IPS-18c (cell line): ENCODE data around the gene HNRNPH1.

ENCODE experiments used
- H3K4me3 ChIP-seq: 2 replicates; pipeline ENCODE4 v1.7.0; 2013; ENCODE audit warnings: low read depth, mild to moderate bottlenecking, low read length, moderate library complexity; ENCODE audit not compliant: insufficient read depth
- H3K9me3 ChIP-seq: one replicate; pipeline ENCODE4 v1.6.1; 2013; ENCODE audit warnings: mild to moderate bottlenecking, low read length, moderate library complexity; ENCODE audit not compliant: control insufficient read depth, insufficient read depth

Gene HNRNPH1

DNA sequence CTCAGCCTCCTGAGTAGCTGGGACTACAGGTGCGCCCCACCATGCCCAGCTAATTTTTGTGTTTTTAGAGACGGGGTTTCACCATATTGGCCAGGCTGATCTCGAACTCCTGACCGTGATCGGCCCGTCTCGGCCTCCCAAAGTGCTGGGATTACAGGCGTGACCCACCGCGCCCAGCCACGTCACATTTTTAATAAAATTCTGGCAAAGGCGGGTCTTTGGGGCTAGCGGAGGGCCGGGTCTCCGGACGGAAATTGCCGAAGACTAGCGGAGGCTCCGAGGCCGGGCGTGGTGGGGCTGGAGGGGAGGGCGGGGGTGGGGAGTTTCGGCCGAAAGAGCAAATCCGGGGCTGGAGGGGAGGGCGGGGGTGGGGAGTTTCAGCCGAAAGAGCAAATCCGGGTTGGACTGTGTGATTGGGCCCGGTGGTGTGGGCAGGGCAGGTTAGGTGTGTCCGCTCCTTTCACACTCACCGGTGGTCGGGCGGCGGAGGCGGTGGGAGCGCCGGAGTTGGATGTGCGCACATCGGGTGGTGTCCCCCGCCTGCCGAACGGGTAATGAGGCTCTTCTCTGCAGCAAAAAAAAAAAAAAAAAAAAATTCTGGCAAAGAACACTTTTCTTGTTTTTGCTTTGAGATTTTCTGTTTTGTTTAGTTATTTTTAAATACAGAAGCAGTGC, 46.0 kb downstream of the HNRNPH1 start:
- Histone ChIP-seq H3K9me3 (no peaks in the 10 kb centered on the region), H3K4me3 (no peak overlapping the region)

DNA sequence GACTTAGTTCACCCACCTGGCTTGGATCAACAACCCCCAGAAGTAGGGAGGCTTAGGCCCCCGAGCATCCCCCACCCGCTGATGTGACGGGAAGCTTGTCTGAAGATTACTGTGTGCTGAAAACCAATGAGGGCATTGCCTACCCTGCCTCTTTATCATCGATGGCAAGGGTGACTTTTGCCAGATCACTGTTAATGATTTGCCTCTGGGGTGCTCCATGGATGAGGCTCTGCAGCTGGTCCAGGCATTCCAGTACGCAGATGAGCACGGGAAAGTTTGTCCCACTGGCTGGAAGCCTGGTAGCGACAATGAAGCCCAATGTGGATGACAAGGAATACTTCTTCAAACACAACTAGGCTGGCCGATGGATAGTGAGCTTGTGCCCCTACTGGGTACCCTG, 51.1 kb downstream of the HNRNPH1 start:
- H3K4me3 ChIP-seq = no peak overlapping the region
- H3K9me3 ChIP-seq = peaks cover 2% of the 10 kb centered on the region

DNA sequence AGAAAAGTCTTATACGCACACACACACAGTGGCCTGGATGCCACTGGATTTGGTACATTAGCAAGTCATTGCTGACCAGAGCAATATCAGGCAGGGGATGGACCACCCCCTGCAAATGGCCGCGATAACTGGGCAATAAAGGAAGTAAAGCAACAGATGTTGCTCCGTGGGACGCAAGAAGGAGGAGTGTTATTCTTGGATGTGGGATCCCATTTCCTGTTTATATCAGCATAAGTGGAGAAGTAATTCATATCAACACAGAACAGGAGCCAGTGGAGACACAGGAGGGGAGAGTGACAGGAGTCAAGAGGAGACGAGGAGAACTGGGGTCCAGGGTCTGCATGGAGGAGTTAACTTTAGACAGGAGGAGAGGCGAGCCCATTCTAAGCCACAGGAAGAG, 54.8 kb downstream of the HNRNPH1 start:
- Histone ChIP-seq H3K4me3 (no peak overlapping the region), H3K9me3 (peaks cover 2% of the 10 kb centered on the region)

DNA sequence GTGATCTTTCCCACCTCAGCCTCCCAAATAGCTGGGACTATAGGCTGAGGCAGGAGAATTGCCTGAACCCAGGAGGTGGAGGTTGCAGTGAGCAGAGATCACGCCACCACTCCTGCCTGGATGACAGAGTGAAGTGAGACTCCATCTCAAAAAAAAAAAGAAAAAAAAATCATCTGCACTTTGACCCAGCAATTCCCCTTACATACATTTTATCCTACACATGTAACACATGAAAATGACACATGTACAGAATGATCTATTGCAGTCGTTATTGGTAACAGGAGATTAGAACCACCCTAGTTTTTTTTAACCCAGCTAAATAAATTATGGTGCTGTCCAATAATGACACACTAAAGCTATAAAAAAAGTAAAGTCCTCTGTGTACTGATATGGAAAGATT, 58.9 kb downstream of the HNRNPH1 start:
- peaks cover 2% of the 10 kb centered on the region for H3K9me3 ChIP-seq
- H3K4me3 ChIP-seq = no peak overlapping the region
